SW 1271 (cell line): ENCODE measurements around the gene PCIF1.

Experiments used
- DNase-seq, 2 experiments: peaks; one replicate each; lab custom pipeline; 2025; lab: John Stamatoyannopoulos, UW

The PCIF1 gene

DNA sequence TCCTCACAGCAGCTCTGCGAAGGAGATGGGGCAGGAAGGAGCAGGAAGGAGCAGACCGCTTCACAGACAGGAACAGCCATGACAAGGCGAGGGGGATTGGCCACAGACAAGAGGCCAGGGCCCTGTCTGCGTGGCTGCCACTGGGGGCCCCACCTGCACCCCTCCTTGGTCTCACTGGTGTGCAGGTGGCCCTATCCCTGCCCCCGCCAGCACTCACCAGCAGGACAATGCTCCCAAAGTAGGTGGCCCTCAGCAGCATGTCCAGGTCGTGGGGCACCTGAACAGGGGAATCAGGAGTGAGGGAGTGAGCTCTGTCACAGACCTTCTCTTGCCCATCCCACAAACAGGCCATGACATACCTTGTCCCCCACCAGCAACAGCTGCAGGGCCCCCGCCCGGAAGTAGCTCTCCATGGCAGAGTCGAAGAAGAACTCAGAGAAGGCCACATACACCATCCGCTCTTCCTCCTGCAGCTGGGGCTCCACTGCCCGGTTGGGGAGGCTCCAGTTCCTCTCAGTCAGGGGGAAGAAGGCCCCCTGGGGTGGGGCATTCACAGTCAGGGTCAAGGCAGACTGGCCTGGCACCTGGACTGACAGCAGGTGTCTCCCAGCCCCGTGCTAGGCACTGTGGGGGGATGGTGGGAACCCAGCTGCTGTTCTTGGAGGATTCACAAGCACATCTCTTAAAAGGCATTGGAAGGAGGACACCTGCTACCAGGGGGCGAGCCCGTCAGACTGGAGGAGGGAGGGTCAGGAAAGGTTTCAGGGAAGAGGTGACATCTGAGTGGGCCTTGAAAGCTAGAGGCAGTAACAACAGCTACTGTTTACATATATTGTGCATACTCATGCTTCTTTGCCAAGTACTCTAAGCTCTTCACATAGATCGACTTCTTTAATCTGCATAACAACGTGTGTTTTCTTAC, 29.6 kb upstream of the PCIF1 start:
- DNase-seq = no peak

DNA sequence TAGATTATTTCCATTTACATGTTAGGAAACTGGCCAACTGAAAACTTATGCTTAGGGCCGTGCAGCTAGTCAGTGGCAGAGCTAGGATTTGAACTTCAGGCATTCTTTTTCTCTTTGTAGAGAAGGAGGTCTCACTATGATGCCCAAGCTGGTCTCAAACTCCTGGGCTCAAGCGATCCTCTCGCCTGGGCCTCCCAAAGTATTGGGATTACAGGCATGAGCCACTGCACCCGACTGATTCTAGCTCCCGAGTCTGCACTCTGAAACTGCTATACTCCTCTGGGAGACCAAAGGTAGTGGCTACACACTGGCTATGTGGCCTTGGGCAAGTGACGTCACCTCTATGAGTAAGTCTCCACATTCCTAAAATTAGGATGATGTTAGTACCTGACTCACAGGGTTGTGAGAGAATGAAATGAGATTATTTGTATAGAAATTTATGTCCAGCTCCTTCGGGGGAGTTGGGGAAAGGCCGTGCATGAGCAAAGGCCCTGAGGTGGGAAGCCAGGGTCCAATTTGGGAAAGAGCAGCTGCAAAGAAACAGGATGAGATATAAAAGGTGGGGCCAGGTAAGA, 28.9 kb upstream of the PCIF1 start:
- DNase-seq = peak in 1 of 2 experiments; percentile 8

DNA sequence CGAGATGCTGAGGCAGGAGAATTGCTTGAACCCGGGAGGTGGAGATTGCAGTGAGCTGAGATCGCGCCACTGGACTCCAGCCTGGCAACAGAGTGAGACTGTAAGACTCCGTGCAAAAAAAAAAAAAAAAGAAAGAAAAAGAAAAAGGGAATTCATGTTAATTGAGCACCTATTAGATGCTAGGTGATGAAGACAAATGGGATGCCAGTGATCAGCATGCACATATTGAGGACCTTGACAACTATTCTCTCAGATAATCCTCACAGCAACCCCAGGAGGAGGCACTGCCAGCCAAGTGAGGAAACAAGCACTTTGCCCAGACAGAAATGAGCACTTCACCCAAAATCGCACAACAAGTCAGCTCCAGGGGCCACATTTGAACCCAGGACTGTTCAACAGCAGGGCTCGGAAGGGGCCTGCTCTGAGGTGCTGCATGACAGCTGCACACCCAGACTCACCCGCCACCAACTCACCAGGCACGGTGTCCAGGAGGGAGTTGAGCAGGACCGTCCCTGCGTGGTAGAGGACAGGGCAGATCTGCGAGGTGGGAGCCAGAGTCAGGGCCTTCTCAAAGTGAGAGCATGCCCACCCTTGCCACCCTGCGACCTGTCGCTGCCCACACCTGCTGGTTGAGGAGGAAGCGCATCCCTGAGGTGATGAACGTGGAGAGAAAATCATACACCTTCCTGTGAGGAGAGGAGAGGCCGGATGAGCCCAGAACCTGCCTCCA, 27.1 kb upstream of the PCIF1 start:
- DNase-seq = no peak

DNA sequence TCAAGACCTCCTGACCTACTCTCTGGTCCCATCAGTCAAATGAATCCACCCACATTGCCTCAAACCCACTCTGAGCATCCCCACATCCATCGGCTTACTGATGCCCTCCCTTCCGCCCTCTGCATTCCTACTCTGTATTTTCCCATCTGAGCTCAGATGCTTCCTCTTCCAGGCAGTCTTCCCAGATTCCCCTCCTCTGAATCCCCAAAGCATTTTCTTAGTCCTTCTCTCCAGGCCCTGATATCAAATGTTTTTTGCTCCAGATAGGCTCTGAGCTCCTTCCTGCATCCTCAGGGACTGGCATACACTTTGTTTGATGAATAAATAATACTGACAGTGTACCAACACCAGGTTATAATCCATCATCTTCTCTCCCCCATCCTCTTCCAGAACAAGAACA, 26.4 kb upstream of the PCIF1 start:
- DNase-seq = no peak

DNA sequence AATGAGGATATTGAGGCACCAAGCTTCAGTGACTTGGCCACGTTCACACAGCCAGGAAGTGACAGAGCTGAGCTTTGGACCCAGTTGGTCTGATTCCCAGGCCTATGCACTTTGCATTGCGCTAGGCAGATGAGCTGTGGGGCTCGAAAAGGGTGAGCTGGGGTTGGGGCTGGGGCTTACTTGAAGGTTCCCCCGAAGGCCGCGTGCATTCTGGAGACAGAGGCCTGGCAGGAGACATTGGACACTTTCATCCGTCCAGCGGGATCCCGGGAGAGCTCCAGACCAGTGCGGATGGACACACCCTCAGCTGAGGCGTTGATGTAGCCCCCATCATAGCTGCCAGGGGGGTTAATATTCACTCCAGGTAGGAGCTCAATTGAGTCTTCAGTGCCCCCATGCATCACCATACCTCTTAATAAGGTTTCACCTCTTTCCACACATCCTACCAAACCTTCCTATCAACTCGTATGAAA, 25.1 kb upstream of the PCIF1 start:
- DNase-seq = no peak

DNA sequence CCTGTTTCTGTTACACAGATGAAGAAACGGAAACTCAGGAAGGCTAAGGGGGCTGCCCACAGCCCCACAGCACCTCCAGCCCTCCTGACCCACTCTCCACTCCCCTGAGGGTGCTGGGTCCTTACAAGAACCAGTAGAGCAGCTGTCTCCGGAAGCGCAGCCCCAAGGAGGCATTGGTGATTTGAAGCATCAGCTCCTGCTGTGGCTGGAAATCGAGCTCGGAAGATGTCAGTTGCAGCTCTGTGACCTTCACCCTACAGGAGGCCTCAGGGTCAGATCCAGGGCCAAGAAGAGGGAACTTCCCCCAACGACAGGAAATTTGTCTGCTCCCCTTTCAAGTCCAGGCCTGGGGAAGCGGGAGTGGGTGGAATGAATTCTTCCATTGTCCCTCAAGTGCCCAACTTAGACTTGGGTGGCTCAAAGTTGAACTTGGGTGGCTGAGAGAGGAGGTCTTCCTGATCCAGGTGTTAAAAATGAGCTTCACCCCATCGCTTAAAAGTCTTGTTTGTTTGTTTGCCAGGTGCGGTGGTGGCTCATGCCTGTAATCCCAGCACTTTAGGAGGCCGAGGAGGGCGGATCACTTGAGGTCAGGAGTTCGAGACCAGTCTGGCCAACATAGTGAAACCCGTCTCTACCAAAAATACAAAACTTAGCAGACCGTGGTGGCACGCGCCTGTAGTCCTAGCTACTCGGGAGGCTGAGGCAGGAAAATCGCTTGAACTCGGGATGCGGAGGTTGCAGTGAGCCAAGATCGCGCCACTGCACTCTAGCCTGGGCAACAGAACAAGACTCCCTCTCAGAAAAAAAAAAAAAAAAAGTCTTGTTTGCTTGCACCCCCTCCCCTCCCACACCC, 24.4 kb upstream of the PCIF1 start:
- no peak for DNase-seq

DNA sequence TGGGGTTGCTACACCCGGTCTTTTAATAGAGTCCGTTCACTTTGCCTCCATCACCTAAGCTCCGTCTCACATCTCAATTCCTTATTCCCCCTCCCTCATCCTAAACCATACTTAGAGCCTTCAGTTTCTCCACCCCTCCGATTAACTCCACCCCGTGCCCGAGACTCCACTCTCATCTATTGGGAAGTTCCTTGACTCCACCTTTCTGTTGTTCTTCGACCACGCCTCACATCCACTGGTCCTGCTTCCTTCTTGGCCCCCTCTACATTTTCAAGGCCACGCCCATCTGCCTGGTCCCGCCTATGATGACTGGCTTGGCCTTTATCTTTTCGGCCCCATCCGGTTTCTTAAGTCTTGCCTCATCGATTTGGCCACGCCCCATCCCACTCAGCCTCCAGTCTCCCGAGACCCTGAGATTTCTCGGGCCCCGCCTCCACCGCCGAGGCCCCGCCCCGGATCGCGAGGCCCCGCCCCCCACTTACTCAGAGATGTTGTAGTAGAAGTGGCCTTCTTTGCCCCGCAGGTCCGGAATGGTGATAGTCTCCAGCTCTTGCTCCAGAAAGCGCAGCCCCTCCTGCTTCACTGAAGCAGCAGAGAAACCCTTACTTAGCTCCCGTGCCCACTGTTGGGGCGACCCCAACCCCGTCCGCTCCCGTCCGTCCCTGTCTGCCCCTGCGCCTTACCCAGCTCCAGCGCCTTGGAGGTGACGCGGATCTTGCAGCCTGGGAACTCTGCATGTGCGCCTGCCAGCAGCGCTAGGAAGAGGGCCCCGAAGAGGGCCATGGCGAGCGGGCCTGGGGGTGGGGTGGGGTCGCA, 23.6 kb upstream of the PCIF1 start:
- peak; percentile 26 to 27 for DNase-seq

DNA sequence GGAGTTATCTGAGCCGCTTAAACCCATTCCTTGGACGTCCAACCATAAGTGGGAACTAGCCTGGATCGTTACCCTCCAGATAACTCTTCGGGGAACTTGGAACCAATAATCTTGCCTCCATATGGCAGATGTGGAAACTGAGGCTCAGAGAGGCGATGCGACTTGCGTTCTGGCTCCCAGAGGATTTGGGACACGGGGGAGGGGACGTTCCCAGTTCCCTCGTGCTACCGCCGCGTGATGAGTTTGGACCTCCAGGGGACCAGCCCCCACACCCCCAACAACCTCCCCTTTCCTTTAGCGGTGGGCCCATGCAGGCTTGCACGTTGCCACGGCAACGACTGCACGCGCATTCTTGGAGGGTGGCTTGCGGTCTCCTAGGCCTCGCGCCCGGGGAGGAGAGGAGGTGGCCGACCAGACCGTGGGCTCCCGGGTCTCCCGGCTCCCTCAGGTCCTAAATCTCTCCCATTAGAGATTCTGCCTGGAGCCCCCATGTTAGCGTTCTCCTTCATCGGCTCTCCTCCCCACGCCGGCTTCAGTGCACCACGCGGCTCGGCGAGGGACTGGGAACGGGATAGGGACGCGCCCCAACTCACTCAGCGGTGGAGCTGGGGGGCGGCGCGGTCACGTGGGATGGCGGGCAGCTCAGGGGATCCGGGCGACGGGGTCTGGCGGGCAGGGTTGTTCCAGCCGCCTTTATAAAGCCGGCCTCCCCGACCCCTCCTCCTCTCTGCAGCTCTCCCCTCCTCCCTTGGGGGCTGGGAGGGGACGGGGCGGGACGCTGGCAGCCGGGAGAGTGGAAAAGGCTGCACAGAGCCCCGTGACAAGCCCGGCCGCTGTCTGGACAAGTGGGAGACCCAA, 22.8 kb upstream of the PCIF1 start, which contains the start of gene PLTP:
PLTP (minus strand) TSS at position 670 of the 858 bp plus-strand sequence. CDS start 703 bp downstream, outside the sequence.
- DNase-seq = no peak

DNA sequence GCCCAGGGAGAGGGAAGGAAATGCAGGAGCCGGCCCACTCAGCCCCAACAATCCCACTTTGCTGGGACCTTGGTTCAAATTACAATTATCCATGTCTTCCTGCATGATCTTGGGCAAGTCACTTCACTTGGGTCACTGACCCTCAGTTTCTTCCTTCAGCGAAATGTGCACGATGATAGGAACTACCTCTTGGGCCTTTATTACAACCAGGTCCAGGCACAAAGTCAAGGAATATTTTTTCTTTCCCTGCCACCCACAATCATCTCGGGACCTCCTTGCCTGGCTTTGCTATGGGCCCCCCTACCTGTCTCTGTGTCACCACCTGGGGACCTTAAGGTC, 22.2 kb upstream of the PCIF1 start:
- no peak for DNase-seq

DNA sequence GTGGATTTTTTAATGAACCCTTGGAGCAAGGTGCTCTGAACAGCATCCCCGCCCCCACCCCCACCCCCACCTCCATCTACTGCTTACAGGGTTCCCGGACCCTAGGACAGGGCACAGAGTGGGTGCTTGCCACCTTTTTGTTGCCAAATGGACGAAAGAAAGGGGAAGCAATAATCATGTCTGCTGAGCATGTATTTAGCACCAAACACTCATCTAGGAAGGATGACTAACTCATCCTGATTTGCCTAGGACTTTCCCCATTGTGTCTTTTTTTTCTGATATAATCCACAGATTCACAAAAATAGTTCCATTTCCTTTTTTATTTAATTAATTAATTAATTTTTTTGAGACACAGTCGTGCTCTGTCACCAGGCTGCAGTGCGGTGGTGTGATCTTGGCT, 21.4 kb upstream of the PCIF1 start:
- DNase-seq = no peak

DNA sequence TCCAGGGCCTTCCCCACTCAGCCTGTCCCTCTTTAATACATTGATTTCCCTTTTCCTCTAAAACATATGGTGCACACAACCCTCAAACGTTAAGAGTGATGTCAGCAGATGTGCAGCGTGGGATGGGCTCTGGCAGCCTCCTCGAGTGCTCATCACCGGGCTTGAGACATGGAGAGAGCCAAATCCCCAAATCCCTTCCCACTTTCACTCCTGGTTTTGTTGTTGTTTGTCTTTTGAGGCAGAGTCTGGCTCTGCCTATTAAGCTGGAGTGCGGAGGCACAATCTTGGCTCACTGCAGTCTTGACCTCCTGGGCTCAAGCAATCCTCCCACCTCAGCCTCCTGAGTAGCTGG, 16.7 kb upstream of the PCIF1 start:
- DNase-seq = no peak

DNA sequence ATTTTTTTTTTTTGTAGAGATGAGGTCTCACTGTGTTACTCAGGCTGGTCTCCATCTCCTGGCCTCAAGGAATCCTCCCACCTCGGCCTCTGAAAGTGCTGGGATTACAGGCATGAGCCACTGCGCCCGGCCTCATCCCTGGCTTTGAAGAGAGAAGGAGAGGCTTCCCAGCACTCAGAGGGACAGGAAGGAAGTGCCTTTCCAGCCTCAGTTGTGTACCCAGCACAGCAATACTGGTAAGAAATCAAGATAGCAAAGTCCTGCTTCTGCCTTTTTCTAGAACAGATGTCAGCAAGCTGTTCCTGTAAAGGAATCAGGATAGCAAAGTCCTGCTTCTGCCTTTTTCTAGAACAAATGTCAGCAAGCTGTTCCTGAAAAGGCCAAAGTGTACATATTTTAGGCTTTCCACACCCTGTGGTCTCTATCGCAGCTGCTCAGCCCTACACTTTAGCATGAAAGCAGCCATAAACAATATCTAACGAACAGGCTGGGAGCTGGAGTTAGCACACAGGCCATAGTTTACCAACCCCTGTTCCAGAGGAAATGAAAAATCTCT, 16.2 kb upstream of the PCIF1 start:
- no peak for DNase-seq

DNA sequence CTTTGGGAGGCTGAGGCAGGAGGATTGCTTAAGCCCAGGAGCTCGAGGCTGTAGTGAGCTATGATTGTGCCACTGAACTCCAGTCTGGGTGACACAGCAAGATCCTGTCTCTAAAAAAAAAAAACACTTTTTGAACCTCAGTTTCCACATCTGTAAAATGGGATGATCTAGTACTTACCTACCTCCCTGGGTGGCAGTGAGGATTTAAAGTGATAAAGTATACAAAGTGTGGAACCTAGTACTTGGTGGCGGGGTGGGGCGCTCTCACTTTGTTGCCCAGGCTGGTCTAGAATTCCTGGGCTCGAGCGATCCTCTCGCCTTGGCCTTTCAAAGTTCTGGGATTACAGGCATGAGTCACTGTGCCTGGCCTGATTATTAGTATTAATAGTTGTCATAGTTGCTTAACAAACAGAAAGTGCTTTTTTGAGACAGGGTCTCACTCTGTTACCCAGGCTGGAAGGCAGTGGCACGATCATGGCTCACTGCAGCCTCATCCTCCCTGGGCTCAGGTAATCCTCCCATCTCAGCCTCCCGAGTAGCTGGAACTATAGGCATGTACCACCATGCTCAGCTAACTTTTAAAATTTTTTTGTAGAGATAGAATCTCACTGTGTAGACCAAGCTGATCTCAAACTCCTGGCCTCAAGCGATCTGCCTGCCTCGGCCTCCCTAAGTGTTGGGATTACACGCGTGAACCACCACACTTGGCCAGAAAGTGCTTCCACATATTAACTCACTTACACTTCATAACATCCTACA, 15.5 kb upstream of the PCIF1 start:
- no peak for DNase-seq

DNA sequence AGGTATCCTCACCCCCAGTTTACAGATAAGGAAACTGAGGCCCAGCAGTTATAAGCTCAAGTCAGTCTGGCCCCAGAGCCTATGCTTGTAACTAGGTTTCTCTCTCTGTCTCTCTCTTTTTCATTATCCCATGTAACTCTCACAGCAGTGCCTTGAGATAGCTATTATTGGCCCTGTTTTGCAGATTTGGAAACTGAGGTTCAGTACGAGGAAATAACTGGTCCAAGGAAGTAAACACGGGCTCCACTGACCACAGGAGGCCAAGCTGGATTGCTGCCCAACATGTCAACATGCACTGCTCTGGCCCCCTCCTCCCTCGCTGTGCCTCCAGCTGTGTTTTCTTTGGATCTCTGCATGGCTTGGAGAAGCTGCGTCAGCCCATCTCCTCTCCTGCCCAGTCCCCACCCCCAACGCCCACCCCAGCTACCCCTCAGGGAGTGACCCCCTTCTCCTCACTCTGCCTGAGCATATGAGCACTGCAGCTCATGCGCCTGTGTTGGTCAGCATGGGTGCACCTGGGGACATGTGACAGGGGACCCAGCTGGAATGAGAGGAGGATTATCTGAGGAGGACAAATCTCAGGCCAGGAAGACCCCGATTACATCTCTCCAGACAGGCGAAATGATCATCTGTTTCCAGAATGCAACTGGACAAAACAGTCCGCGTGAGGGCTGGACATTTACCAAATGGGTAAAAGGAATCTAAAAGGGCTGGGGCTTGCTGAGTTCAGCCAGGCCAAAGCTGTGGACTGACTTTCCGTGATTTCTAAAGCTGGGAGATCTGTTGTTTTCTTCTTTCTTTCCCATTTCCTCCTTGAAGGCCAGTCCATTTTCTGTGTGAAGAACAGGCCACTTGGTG, 14.7 kb upstream of the PCIF1 start:
- DNase-seq = no peak

DNA sequence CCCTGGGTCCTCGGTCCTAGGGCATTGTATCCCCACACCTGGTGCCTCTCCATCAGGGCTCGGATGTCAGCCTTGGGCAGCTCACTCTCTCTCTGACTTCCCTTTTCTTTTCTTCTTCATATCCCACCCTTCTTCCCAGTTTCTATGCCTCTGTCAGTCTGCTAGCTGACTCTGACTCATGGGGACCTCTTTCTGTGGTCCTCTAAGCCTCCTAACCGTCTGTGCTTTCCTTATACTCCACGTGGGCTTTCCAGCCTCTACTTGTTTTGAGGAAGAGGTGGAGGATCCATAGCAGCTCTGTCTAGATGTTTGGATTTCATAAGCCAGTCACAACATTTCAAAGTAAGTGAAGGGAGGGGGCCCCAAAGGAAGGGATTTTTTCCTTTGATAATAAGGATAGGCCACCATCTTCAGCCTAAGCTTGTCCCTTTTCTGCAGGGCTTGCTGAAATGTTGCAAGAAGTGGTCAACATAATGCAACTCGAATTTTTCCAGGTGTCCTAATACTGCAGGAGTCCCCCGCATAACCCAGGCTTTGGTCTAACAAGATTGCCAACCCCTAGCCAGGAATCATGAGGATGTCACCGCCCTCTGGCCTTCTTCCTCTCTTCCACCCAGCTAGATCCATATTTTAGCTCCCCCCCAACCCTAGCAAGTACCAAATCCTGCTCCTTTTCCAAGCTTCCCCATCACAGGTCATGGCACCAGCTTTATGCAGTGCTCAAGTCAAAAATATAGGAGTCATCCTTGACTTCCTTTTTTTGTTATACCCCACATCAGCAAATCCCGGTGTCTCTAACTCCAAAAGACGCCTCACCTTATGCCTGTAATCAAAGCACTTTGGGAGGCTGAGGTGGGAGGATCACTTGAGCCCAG, 13.8 kb upstream of the PCIF1 start:
- no peak for DNase-seq

DNA sequence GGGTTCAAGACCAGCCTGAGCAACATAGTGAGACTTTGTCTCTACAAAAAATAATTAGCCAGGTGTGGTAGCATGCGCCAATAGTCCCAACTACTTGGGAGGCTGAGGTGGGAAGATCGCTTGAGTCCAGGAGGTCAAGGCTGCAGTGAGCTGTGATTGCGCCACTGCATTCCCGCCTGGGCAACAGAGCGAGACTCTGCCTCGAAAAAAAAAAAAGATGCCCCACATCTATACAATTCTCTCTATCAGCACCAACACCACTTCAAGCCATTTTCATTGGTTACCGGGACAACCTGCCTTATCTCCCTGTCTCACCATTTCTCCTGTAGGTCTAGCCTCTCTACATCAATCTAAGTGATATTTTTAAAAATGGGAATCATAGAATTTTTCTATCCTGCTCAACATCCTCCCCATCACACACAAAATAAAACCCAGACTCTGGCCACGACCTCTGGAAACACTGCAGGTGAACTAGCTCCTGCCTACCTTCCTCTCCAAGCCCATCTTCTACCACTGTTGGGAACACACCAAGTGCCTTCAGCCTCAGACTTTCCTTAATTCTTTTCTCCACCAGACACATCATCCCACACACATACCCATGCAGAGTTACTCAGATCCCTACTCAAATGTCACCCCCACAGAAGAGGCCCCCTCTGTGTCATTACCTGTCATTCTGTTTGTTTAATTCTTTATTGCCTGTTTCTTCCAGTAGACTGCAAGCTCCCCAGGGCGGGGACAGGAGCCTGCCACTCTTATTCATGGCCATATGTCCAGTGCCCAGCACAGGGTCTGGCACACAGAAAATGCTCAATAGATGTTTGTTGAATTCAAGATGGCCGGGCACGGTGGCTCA, 12.9 kb upstream of the PCIF1 start:
- DNase-seq = no peak
